Measurements from ENCODE around the gene AUTS2.

DNA sequence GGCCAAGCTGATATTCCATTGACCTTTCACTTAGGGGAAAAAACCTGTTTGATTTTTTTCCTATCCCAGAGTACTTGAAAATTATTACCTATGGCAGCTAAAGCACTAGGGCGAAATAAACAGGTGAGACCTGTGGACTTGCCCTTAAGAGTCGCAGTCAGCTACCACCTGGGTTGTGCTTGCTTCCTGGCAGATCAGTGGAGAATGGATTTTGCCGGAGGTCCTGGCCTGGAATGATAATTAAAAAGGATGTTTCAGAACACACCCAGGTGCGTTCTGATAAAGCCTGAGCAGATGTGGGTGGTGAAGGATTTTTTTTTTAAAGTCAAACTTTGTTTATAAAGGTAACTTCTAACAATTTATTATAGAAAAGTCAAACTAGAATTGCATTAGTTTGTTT, 59.1 kb downstream of the AUTS2 start:
- TF ChIP-seq POLR2A (IDR thresholded peaks at IDR 0.05) (no peak), POLR2AphosphoS5 (IDR thresholded peaks at IDR 0.05; ENCODE audit: insufficient read depth in 1 of 2, low read depth in 1 of 2) (no peak), CTCF (IDR thresholded peaks at IDR 0.05) (no peak)

All from vagina (tissue), 2 donors.